K562 (cell line): ENCODE data around the gene SLC36A1. TPM values are rescaled to one million over a fixed set of nuclear protein-coding genes. Genes with fewer than 3 reads are reported as not detected.

Experiments
- ATAC-seq: fragments of 200-7000 bp; cut with Tn5 transposase; 3 replicates; pipeline ENCODE4 v1.9.1; 2020; ENCODE audit warnings: moderate library complexity
- BruUV-seq: library from RNA; stranded (reverse); fragments of 400-500 nt; replicated peaks from 2 replicates; lab custom pipeline; 2021; lab: Mats Ljungman, UMichigan
- CTCF ChIA-PET: fragments of 300-600 bp; formaldehyde crosslinking; extraction: SDS; loops from one replicate; lab custom pipeline; 2021; ENCODE audit warnings: low intra/inter-chr PET ratio; lab: Yijun Ruan, JAX
- POLR2A ChIA-PET: fragments of 300-600, 350-650 bp; sonication (Branson Sonifier 250); formaldehyde crosslinking; extraction: SDS; loops from one replicate; lab custom pipeline; 2021; ENCODE audit warnings: antibody characterized with exemption, inconsistent platforms; lab: Yijun Ruan, JAX
- DNase-seq, 4 experiments: peaks; one replicate each; pipeline versions ENCODE4 v3.0.0 to v3.0.0-alpha.2; 2011 to 2018; ENCODE audit warnings: low spot score in 3 of 4, mixed read lengths in 3 of 4; ENCODE audit errors: extremely low read depth in 1 of 4
- FAIRE-seq: peaks from 2 replicates; lab custom pipeline; 2011; peaks lifted over from hg19 to GRCh38; lab: Jason Lieb, UNC
- H2AFZ ChIP-seq: 2 replicates; pipeline ENCODE4 v1.6.0; 2011; ENCODE audit warnings: low read depth, low read length, control low read depth, inconsistent platforms
- H3K27ac ChIP-seq: fragments of 200-600 bp; 3 replicates; pipeline ENCODE4 v1.8.0; 2011; ENCODE audit warnings: low read depth, mild to moderate bottlenecking, control low read depth, inconsistent platforms, low read length, moderate library complexity, mixed read lengths; ENCODE audit errors: extremely low read depth
- H3K27me3 ChIP-seq, 2 experiments: fragments of 300-600 bp in 1 of 2; 2 replicates in 1 of 2; 3 replicates in 1 of 2; pipeline versions ENCODE4 v1.6.0 to v1.8.0; 2011; ENCODE audit warnings: inconsistent platforms in 2 of 2, low read length in 2 of 2, mild to moderate bottlenecking in 1 of 2, mixed read lengths in 1 of 2, moderate library complexity in 1 of 2; ENCODE audit not compliant: control insufficient read depth in 2 of 2, insufficient read depth in 2 of 2
- H3K36me3 ChIP-seq: fragments of 300-600 bp; 3 replicates; pipeline ENCODE4 v1.8.0; 2011; ENCODE audit warnings: mild to moderate bottlenecking, low read length, inconsistent platforms; ENCODE audit not compliant: control insufficient read depth, insufficient read depth
- H3K4me1 ChIP-seq, 2 experiments: fragments of 200-600 bp in 1 of 2; replicated peaks in 1 of 2; 2 replicates in 1 of 2; 3 replicates in 1 of 2; pipeline versions ENCODE4 v1.5.1 to v1.8.0; 2011; ENCODE audit warnings: inconsistent platforms in 2 of 2, low read length in 2 of 2, mild to moderate bottlenecking in 1 of 2, mixed read lengths in 1 of 2, moderate library complexity in 1 of 2; ENCODE audit not compliant: control insufficient read depth in 2 of 2, insufficient read depth in 2 of 2
- H3K4me2 ChIP-seq: 2 replicates; pipeline ENCODE4 v1.6.1; 2011; ENCODE audit warnings: low read length, control low read depth, inconsistent platforms, mixed read lengths; ENCODE audit not compliant: insufficient read depth
- H3K4me3 ChIP-seq: fragments of 200-600 bp; sonication (generic), shearing (Covaris generic); 2 replicates; pipeline ENCODE4 v1.5.1; 2016; ENCODE audit warnings: control low read depth, inconsistent platforms
- H3K79me2 ChIP-seq: fragments of 200-600 bp; 3 replicates; pipeline ENCODE4 v1.8.0; 2011; ENCODE audit warnings: low read length, inconsistent platforms; ENCODE audit not compliant: control insufficient read depth, insufficient read depth
- H3K9ac ChIP-seq, 2 experiments: 2 replicates each; pipeline versions ENCODE4 v1.6.0 to v1.6.1; 2011; ENCODE audit warnings: low read depth in 2 of 2, low read length in 2 of 2, control low read depth in 1 of 2, inconsistent platforms in 1 of 2, mild to moderate bottlenecking in 1 of 2, mixed read lengths in 1 of 2; ENCODE audit not compliant: insufficient read depth in 1 of 2
- H3K9me1 ChIP-seq: one replicate; pipeline ENCODE4 v1.6.0; 2011; ENCODE audit warnings: inconsistent platforms, mild to moderate bottlenecking, low read length, moderate library complexity; ENCODE audit not compliant: control insufficient read depth, insufficient read depth
- H3K9me3 ChIP-seq: replicated peaks from 2 replicates; pipeline ENCODE4 v1.5.1; 2011; ENCODE audit warnings: low read depth, low read length, inconsistent platforms; ENCODE audit not compliant: control insufficient read depth, insufficient read depth
- H4K20me1 ChIP-seq: replicated peaks from 2 replicates; pipeline ENCODE4 v1.6.1; 2011; ENCODE audit warnings: low read length, inconsistent platforms, mixed read lengths; ENCODE audit not compliant: control insufficient read depth, insufficient read depth
- CCAR2 ChIP-seq: fragments of 200-400 bp; formaldehyde crosslinking; IDR thresholded peaks from 2 replicates; pipeline ENCODE4 v1.6.1; 2017; ENCODE audit warnings: mild to moderate bottlenecking, low read depth, low read length
- MITF ChIP-seq: IDR thresholded peaks from 2 replicates; pipeline ENCODE4 v1.6.1; 2014; ENCODE audit warnings: antibody characterized with exemption
- MLX ChIP-seq, 2 experiments: fragments of 450-650 bp in 1 of 2; sonication (generic) in 1 of 2; formaldehyde crosslinking; conservative IDR thresholded peaks; 2 replicates each; pipeline versions ENCODE4 v1.4.0 to v1.8.1; 2020 to 2022; ENCODE audit warnings: mild to moderate bottlenecking in 1 of 2, missing genetic modification reagents in 1 of 2
- MYC ChIP-seq, 2 experiments: fragments of 250-450 bp in 1 of 2; sonication (Bioruptor Pico) in 1 of 2; IDR thresholded peaks; 2 replicates each; pipeline versions ENCODE4 v1.5.1 to v1.6.1; 2012 to 2021; ENCODE audit warnings: low read depth in 2 of 2, borderline replicate concordance in 1 of 2, improper control_type of control experiment in 1 of 2, low read length in 1 of 2, mild to moderate bottlenecking in 1 of 2, moderate library complexity in 1 of 2
- POU5F1 ChIP-seq: fragments of 150-350 bp; IDR thresholded peaks from 2 replicates; pipeline ENCODE4 v1.6.1; 2014; ENCODE audit warnings: borderline replicate concordance, low read length, low read depth, mild to moderate bottlenecking; ENCODE audit not compliant: partially characterized antibody
- ZBTB12 ChIP-seq: fragments of 250-450 bp; sonication (Bioruptor Pico); IDR thresholded peaks from 2 replicates; pipeline ENCODE4 v1.4.0; 2020
- ZBTB34 ChIP-seq: fragments of 250-450 bp; sonication (Bioruptor Pico); IDR thresholded peaks from 2 replicates; pipeline ENCODE4 v1.8.0; 2021; ENCODE audit warnings: mild to moderate bottlenecking, moderate library complexity
- ZBTB9 ChIP-seq: fragments of 450-650 bp; formaldehyde crosslinking; IDR thresholded peaks from 2 replicates; pipeline ENCODE4 v1.4.0; 2020; ENCODE audit warnings: mild to moderate bottlenecking, moderate library complexity
- ZNF24 ChIP-seq: fragments of 450-650 bp; IDR thresholded peaks from 2 replicates; pipeline ENCODE4 v1.6.1; 2016
- ZNF583 ChIP-seq: fragments of 250-450 bp; sonication (Bioruptor Pico); IDR thresholded peaks from 2 replicates; pipeline ENCODE4 v1.4.0; 2020
- ZNF589 ChIP-seq: fragments of 200-800 bp; sonication (Bioruptor generic); IDR thresholded peaks from 2 replicates; pipeline ENCODE4 v1.6.1; 2016; ENCODE audit warnings: low read depth, missing genetic modification characterization, missing compliant biosample characterization
- WGBS: fragments of 100-300 bp; shearing (Covaris generic); methylation state at CpG from one replicate; pipeline ENCODE4 v1.1.6; 2016; ENCODE audit warnings: low coverage, mixed read lengths; ENCODE audit not compliant: insufficient coverage; ENCODE audit errors: missing lambda C conversion rate; 5-methylcytosine and 5-hydroxymethylcytosine counted together
- in situ Hi-C: fragments of 300-500 bp; cut with MboI; formaldehyde crosslinking; loops from 4 replicates; pipeline ENCODE4 v1.15.0; 2018; ENCODE audit warnings: inconsistent platforms, mixed read lengths
- intact Hi-C: fragments of 100-400 bp; cut with micrococcal nuclease; formaldehyde crosslinking; loops from 2 replicates; pipeline ENCODE4 v1.14.2; 2022
- polyA plus RNA-seq, 8 experiments: library from polyadenylated mRNA; depleted of rRNA in 4 of 8; stranded (reverse) in 5 of 8; unstranded in 3 of 8; fragments of >200 nt; fragmentation: Nextera tagmentation in 2 of 8; fragmentation: Illumina TruSeq in 1 of 8; extraction: Ambion mirVana in 2 of 8; extraction: Trizol in 1 of 8; gene quantifications; 2 replicates each; pipeline versions ENCODE4 v1.2.1 to v1.2.3, GENCODE V29; 2011 to 2014; ENCODE audit warnings: inconsistent platforms in 1 of 8, missing spikeins in 1 of 8
- total RNA-seq, 7 experiments: library from RNA; depleted of rRNA in 6 of 7; stranded (reverse); fragments of >200 nt in 6 of 7; fragmentation: Illumina TruSeq in 2 of 7; extraction: Trizol in 2 of 7; gene quantifications; 2 replicates each; pipeline versions ENCODE4 v1.2.1 to v1.2.3, GENCODE V29; 2011 to 2021; ENCODE audit warnings: low replicate concordance in 1 of 7

The SLC36A1 gene
- total and polyA plus RNA-seq, 9 of the 15 experiments (the other 6 are each of a cell fraction or from before 2014, with no cell fraction given): 1.6 to 8.4 (median 4.6) TPM

- TF ChIP-seq MLX (CRISPR knock-in tag; conservative IDR thresholded peaks at IDR 0.05) (no peak), POU5F1 (no peak), ZNF583 (no peak), ZNF589 (no peak), ZBTB34 (CRISPR knock-in tag) (no peak), ZNF24 (no peak), MITF (no peak), ZBTB9 (CRISPR knock-in tag) (no peak), CCAR2 (no peak), ZBTB12 (CRISPR knock-in tag) (no peak), MYC (IDR thresholded peaks at IDR 0.05; ENCODE audit: low read depth, low read length) (no peak), MYC (CRISPR knock-in tag; IDR thresholded peaks at IDR 0.05; ENCODE audit: borderline replicate concordance, low read depth) (no peak)
- intact Hi-C loops (no loop called here), in situ Hi-C loops (no loop called here)
- Histone ChIP-seq H3K36me3 (peaks cover 20% of the 10 kb centered on the region; the same call in 2 of the 3 replicates), H2AFZ (no peak overlapping the region), H4K20me1 (no peaks in the 10 kb centered on the region), H3K9me3 (no peaks in the 10 kb centered on the region), H3K4me2 (no peak overlapping the region), H3K4me1 (no peaks in the 10 kb centered on the region), H3K27ac (no peak overlapping the region), H3K4me3 (no peak overlapping the region), H3K9ac (no peak overlapping the region), H3K9me1 (no peaks in the 10 kb centered on the region), H3K79me2 (no peaks in the 10 kb centered on the region), H3K27me3 (no peaks in the 10 kb centered on the region)
- 92% methylated on average over 3 of the region's 3 CpGs for WGBS
- FAIRE-seq (no peak), ATAC-seq (no peak), DNase-seq (no peak)
- BruUV-seq: no TSS peak
- CTCF ChIA-PET: interaction anchor here (0.7 kb wide), 1 partner anchor 30 kb away, joined by 4 read pairs; no protein-coding TSS in a partner anchor
- POLR2A ChIA-PET: interaction anchor here (1.3 kb wide), 2 partner anchors 11 to 14 kb away, joined by 3 to 4 read pairs; no protein-coding TSS in a partner anchor
Measured at GRCh38 chr5:151476016-151476415, 28.6 kb downstream of the SLC36A1 start.
